Skeletal muscle tissue (tissue), 4 donors: ENCODE results near the gene KRT74. TPM values are rescaled to one million over a fixed set of nuclear protein-coding genes. Genes with fewer than 3 reads are reported as not detected.

ENCODE experiments used
- H3K27ac ChIP-seq: one replicate; pipeline ENCODE4 v1.7.0; 2013; ENCODE audit warnings: mild to moderate bottlenecking, low read depth, low read length, inconsistent platforms
- H3K27me3 ChIP-seq, 3 donors: one replicate each; pipeline ENCODE4 v1.7.0; 2013; ENCODE audit warnings: low read length in 3 of 3; ENCODE audit not compliant: control insufficient read depth in 3 of 3, insufficient read depth in 3 of 3
- H3K36me3 ChIP-seq, 3 donors: one replicate each; pipeline ENCODE4 v1.7.0; 2013; ENCODE audit warnings: low read length in 3 of 3; ENCODE audit not compliant: control insufficient read depth in 3 of 3, insufficient read depth in 3 of 3
- H3K4me1 ChIP-seq, 3 donors: one replicate each; pipeline ENCODE4 v1.7.0; 2013; ENCODE audit warnings: low read length in 3 of 3, mild to moderate bottlenecking in 3 of 3; ENCODE audit not compliant: control insufficient read depth in 3 of 3, insufficient read depth in 3 of 3
- H3K4me3 ChIP-seq, 3 donors: one replicate each; pipeline ENCODE4 v1.7.0; 2013; ENCODE audit warnings: low read length in 3 of 3
- H3K9ac ChIP-seq, 3 donors: one replicate each; pipeline ENCODE4 v1.7.0; 2013; ENCODE audit warnings: low read length in 3 of 3, mild to moderate bottlenecking in 3 of 3, moderate library complexity in 2 of 3, low read depth in 1 of 3
- H3K9me3 ChIP-seq, 3 donors: one replicate each; pipeline ENCODE4 v1.7.0; 2013; ENCODE audit warnings: low read length in 3 of 3; ENCODE audit not compliant: control insufficient read depth in 3 of 3
- total RNA-seq: library from RNA; depleted of rRNA; stranded (reverse); fragments of >200 nt; gene quantifications from one replicate; pipeline ENCODE4 v1.2.3, GENCODE V29; 2014
- donor health status: Osteomylitis.

The KRT74 gene
- total RNA-seq: not detected

- Histone ChIP-seq H3K4me1 (no peaks in the 10 kb centered on the region), H3K4me3 (no peak within 1 kb of the TSS), H3K27me3 (peaks cover 14 to 30% (median 23%) of the 10 kb centered on the region in 3 donors), H3K27ac (no peak within 1 kb of the TSS), H3K9ac (no peak within 1 kb of the TSS), H3K36me3 (no peaks in the 10 kb centered on the region), H3K9me3 (no peaks in the 10 kb centered on the region)
Observed at GRCh38 chr12:52573743-52574142, at the start of gene KRT74. KRT74 (minus strand) TSS chr12:52573843; CDS start chr12:52573777, 66 bp downstream.

GRCh38 chr12:52622349-52622748, 48.7 kb upstream of the KRT74 start:
- no peak overlapping the region for H3K4me3 ChIP-seq
- peaks cover 0 to 15% (median 12%) of the 10 kb centered on the region in 3 donors for H3K27me3 ChIP-seq
- H3K36me3 ChIP-seq: no peaks in the 10 kb centered on the region
- H3K9me3 ChIP-seq: no peaks in the 10 kb centered on the region
- H3K27ac ChIP-seq: no peak overlapping the region
- no peaks in the 10 kb centered on the region for H3K4me1 ChIP-seq
- no peak overlapping the region for H3K9ac ChIP-seq

GRCh38 chr12:52618866-52619265, 45.2 kb upstream of the KRT74 start:
- no peaks in the 10 kb centered on the region for H3K36me3 ChIP-seq
- H3K27me3 ChIP-seq: peaks cover 0 to 33% (median 16%) of the 10 kb centered on the region in 3 donors
- no peaks in the 10 kb centered on the region for H3K4me1 ChIP-seq
- H3K9me3 ChIP-seq: no peaks in the 10 kb centered on the region
- no peak overlapping the region for H3K27ac ChIP-seq
- no peak overlapping the region for H3K9ac ChIP-seq
- H3K4me3 ChIP-seq: no peak overlapping the region

DNA sequence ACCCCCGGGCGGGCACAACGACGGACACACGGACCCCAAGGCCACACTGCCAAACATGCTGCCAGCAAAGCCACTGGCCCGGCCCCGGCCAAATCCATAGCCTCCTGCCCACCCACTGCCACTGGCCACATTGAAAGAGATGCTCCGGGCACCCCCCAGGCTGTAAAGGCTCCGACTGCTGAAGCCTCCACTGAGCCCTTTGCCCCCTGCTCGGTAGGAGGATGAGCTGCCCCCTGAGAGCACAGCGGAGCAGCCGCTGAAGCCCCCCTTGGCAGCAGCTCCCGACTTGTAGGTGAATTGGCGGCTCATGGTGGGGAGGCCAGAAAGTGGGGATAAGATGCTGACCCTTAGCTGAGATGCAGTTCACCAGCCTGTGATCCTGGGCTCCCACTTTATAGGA, 44.6 kb upstream of the KRT74 start, which contains the start of gene KRT73:
Gene KRT73 (minus strand): TSS at position 344 of the 400 bp plus-strand sequence. CDS start 35 bp downstream, at position 309.
- no peaks in the 10 kb centered on the region for H3K9me3 ChIP-seq

GRCh38 chr12:52617403-52617785, 43.8 kb upstream of the KRT74 start:
- Histone ChIP-seq H3K4me1 (no peaks in the 10 kb centered on the region), H3K36me3 (no peaks in the 10 kb centered on the region), H3K9me3 (no peaks in the 10 kb centered on the region), H3K9ac (no peak overlapping the region), H3K27me3 (peaks cover 3 to 37% (median 20%) of the 10 kb centered on the region in 3 donors), H3K27ac (no peak overlapping the region), H3K4me3 (no peak overlapping the region)

More for the DNA sequence above, 44.6 kb upstream of the KRT74 start, which contains the start of gene KRT73:
- Histone ChIP-seq H3K4me1 (no peaks in the 10 kb centered on the region), H3K36me3 (no peaks in the 10 kb centered on the region), H3K27me3 (peaks cover 0 to 37% (median 18%) of the 10 kb centered on the region in 3 donors), H3K4me3 (no peak within 1 kb of the TSS), H3K27ac (no peak within 1 kb of the TSS), H3K9ac (no peak within 1 kb of the TSS)

- H3K9ac ChIP-seq: no peak overlapping the region
- H3K27me3 ChIP-seq: peaks cover 4 to 40% (median 20%) of the 10 kb centered on the region in 3 donors
Observed at GRCh38 chr12:52616680-52617402, 43.2 kb upstream of the KRT74 start.

GRCh38 chr12:52615912-52616311, 42.3 kb upstream of the KRT74 start:
- H3K4me1 ChIP-seq: no peaks in the 10 kb centered on the region
- H3K4me3 ChIP-seq: no peak overlapping the region
- no peak overlapping the region for H3K27ac ChIP-seq
- H3K27me3 ChIP-seq: peaks cover 10 to 49% (median 24%) of the 10 kb centered on the region in 3 donors
- no peaks in the 10 kb centered on the region for H3K9me3 ChIP-seq
- H3K9ac ChIP-seq: no peak overlapping the region
- H3K36me3 ChIP-seq: no peaks in the 10 kb centered on the region

More at GRCh38 chr12:52616680-52617402, 43.2 kb upstream of the KRT74 start:
- Histone ChIP-seq H3K4me1 (no peaks in the 10 kb centered on the region), H3K9me3 (no peaks in the 10 kb centered on the region), H3K4me3 (no peak overlapping the region), H3K36me3 (no peaks in the 10 kb centered on the region), H3K27ac (no peak overlapping the region)

DNA sequence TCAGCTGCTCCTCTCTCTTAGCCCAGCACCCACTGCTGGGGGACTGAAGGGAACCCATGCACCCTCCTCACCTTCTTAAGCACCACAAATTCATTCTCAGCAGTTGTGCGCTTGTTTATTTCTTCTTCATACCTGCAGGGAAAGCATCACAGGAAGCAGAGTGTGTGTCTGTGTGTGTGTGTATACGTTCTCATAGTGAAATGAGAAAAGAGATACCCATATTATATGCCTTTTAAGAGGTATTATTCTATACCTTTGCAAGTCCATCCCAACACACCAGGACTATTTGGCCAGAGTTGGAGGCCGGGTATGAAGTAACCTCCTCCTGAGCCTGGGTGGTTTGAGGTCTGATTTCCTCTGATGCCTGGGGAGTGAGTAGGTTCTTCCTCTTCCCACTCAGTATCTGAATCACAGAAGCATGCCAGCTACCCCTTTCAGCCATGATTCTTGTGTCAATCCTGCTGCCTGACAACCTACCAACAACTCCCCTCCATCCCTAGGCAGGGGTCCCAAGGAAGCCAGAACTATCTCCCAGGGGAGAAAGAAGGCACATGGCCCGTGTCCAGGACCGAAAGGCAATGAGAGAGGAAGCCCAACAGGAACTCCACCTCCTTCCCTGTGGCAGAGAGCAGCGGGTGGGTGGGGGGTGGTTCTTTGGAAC, 41.7 kb upstream of the KRT74 start:
- H3K27me3 ChIP-seq: peaks cover 14 to 49% (median 24%) of the 10 kb centered on the region in 3 donors
- H3K9me3 ChIP-seq: no peaks in the 10 kb centered on the region
- no peaks in the 10 kb centered on the region for H3K4me1 ChIP-seq
- H3K27ac ChIP-seq: no peak overlapping the region
- H3K9ac ChIP-seq: no peak overlapping the region
- H3K36me3 ChIP-seq: no peaks in the 10 kb centered on the region
- H3K4me3 ChIP-seq: no peak overlapping the region

DNA sequence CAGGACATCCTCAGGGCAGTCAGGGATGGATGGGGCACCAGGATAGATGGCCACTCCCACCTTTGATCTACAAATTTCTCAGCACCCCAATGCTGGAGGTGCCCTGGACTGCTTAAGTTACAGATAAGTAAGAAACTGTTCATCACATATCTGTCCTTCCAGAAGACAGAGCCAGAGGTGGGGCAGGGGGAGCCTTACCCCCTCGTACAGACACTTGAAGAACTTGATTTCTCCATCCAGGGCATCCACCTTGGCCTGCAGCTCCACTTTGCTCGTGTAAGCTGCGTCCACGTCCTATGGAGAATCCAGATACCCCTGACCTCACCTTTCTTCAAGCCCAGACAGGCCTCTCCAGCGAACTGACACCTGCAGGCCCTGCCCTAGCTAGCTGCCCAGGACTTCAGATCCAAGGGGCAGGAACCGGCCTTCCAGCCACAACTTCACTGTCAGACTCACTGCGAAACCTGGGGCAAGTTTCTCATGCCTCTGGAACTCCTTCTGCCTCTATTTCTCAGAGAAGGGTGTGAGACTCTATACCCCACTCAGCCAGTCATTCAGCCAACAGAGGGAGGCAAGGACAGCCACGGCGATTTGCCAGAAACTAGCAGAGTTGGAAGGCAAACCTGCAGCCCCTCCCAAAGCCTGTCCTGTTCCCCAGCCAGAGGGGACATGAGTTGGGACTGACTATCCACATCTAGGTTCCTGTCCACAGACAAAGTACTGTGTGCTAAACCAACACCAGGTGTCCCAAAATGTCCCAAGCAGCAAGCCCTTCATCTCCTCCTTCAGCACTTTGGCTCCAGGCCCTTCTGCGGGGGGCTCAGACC, 41.0 kb upstream of the KRT74 start:
- no peak overlapping the region for H3K9ac ChIP-seq
- no peak overlapping the region for H3K27ac ChIP-seq
- no peaks in the 10 kb centered on the region for H3K9me3 ChIP-seq
- no peaks in the 10 kb centered on the region for H3K4me1 ChIP-seq
- peaks cover 14 to 53% (median 27%) of the 10 kb centered on the region in 3 donors for H3K27me3 ChIP-seq
- no peaks in the 10 kb centered on the region for H3K36me3 ChIP-seq
- no peak overlapping the region for H3K4me3 ChIP-seq
